ENCODE data around the gene SETD5.

GRCh38 chr3:9507586-9508578 is 110.5 kb downstream of the SETD5 start:
- no peak for TF ChIP-seq CTCF (IDR thresholded peaks at IDR 0.05)
- no peak for TF ChIP-seq POLR2A (IDR thresholded peaks at IDR 0.05)

All from Peyer's patch (tissue), 4 donors.